ENCODE measurements around the gene MCF2. TPM values are rescaled to one million over a fixed set of nuclear protein-coding genes. Genes with fewer than 3 reads are reported as not detected.

Gene MCF2, protein sequence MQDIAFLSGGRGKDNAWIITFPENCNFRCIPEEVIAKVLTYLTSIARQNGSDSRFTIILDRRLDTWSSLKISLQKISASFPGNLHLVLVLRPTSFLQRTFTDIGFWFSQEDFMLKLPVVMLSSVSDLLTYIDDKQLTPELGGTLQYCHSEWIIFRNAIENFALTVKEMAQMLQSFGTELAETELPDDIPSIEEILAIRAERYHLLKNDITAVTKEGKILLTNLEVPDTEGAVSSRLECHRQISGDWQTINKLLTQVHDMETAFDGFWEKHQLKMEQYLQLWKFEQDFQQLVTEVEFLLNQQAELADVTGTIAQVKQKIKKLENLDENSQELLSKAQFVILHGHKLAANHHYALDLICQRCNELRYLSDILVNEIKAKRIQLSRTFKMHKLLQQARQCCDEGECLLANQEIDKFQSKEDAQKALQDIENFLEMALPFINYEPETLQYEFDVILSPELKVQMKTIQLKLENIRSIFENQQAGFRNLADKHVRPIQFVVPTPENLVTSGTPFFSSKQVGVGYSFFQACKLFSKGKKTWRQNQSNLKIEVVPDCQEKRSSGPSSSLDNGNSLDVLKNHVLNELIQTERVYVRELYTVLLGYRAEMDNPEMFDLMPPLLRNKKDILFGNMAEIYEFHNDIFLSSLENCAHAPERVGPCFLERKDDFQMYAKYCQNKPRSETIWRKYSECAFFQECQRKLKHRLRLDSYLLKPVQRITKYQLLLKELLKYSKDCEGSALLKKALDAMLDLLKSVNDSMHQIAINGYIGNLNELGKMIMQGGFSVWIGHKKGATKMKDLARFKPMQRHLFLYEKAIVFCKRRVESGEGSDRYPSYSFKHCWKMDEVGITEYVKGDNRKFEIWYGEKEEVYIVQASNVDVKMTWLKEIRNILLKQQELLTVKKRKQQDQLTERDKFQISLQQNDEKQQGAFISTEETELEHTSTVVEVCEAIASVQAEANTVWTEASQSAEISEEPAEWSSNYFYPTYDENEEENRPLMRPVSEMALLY
- 3.6 TPM in 2 replicates for total RNA-seq (2013; cell fraction: nucleolus; rRNA removed)
- total RNA-seq (2014; rRNA removed) (0.51 and 0.82 TPM in 2 replicates), total RNA-seq (2014; rRNA removed; fragmentation: Illumina TruSeq; extraction: Trizol) (0.49 and 0.97 TPM in 2 replicates), total RNA-seq (2021) (0.36 and 0.45 TPM in 2 replicates), polyA plus RNA-seq (2011; rRNA removed) (3.3 and 6.0 TPM in 2 replicates), polyA plus RNA-seq (2014; fragmentation: Illumina TruSeq; extraction: Trizol) (0.66 and 0.76 TPM in 2 replicates), polyA plus RNA-seq (2014; fragmentation: Nextera tagmentation; extraction: Ambion mirVana) (under 1 TPM; 0.24 to 0.31 TPM), polyA plus RNA-seq (2014; rRNA removed) (0.49 and 0.75 TPM in 2 replicates), polyA plus RNA-seq (2016; fragmentation: Nextera tagmentation; extraction: Ambion mirVana) (under 1 TPM; 0.07 to 0.08 TPM), polyA minus RNA-seq (2011; rRNA and poly(A)+ RNA removed) (0.77 and 1.2 TPM in 2 replicates), Bru-seq, nascent RNA (percentile 39 among the genes with signal in this experiment), BruChase-seq, experiment 1, labeled RNA remaining after a 6-hour chase (percentile 51 among the genes with signal in this experiment), BruChase-seq, experiment 2, labeled RNA remaining after a 2-hour chase (percentile 52 among the genes with signal in this experiment)
- 0.18 TPM for polyA plus RNA-seq (2011; ENCODE audit: low read depth)
- polyA plus RNA-seq (2011; cell fraction: cytosol; rRNA removed): 0.53 and 0.57 TPM in 2 replicates
- 6.7 and 8.6 TPM in 2 replicates for polyA plus RNA-seq (2011; cell fraction: nucleus; rRNA removed)
- 0.39 and 0.53 TPM in 2 replicates for polyA plus RNA-seq (2012)
- polyA minus RNA-seq (2011; cell fraction: cytosol; rRNA and poly(A)+ RNA removed): 0.27 and 0.42 TPM in 2 replicates
- 1.7 and 3.3 TPM in 2 replicates for polyA minus RNA-seq (2011; cell fraction: nucleus; rRNA and poly(A)+ RNA removed)
- long read RNA-seq, experiment 1: 0 reads
- long read RNA-seq, experiment 2, partial matches to known transcripts: 0 of 2 reads
- long read RNA-seq, experiment 2, other reads (novel, unspliced or antisense): 2 of 2 reads

DNA sequence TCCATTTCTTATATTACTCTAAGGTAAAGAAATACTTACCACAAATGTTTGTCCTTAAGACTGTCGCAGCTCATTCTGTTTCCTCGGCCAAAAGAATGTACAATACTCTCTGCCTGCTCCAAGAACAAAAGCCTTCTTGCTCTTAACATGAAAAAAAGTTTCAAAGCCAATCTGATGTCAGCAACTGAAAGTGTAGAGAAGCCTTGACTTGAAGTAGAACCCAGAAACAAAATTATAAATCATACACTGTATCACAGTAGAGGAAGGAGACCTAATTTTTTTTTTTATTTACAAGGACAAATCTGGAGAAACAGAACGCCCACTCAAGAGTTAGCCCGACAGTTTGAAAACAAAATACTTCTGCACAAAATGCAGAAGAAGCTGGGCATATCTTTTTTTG, at the start of gene MCF2:
MCF2 (minus strand) TSS at position 101 of the 400 bp plus-strand sequence. CDS start 56,423 bp downstream, outside the sequence.
- Histone ChIP-seq H3K4me3 (no peak within 1 kb of the TSS), H3K36me3 (ENCODE audit: control insufficient read depth in 2 of 2, insufficient read depth in 2 of 2, low read length in 1 of 2) (no peaks in the 10 kb centered on the region), H3K4me2 (ENCODE audit: control insufficient read depth, insufficient read depth) (no peak within 1 kb of the TSS), H4K20me1 (ENCODE audit: control insufficient read depth, insufficient read depth) (no peaks in the 10 kb centered on the region), H3K79me2 (ENCODE audit: control insufficient read depth, insufficient read depth, low read length) (no peaks in the 10 kb centered on the region), H3K4me1 (ENCODE audit: control insufficient read depth, insufficient read depth, low read length) (no peaks in the 10 kb centered on the region), H3K27ac (ENCODE audit: control insufficient read depth, insufficient read depth) (no peak within 1 kb of the TSS), H3K9ac (ENCODE audit: control insufficient read depth, insufficient read depth, low read length) (no peak within 1 kb of the TSS), H3K9me3 (replicated peaks; ENCODE audit: control insufficient read depth, insufficient read depth, low read length) (no peaks in the 10 kb centered on the region), H2AFZ (ENCODE audit: control insufficient read depth, low read depth, low read length) (no peak within 1 kb of the TSS), H3K27me3 (replicated peaks in 1 of 2; ENCODE audit: control insufficient read depth in 2 of 2, insufficient read depth in 2 of 2, low read length in 1 of 2) (no peaks in the 10 kb centered on the region)
- RAD21 ChIA-PET (ENCODE audit: unreplicated experiment): no interaction called here
- CTCF ChIA-PET: no interaction called here
- in situ Hi-C loops (cut with MboI): no loop called here
- BruUV-seq (replicated peaks): no TSS peak
- SMC1A ChIA-PET (ENCODE audit: uncharacterized antibody, unreplicated experiment): no interaction called here
- 39% methylated on average over 4 of the region's 4 CpGs for WGBS (ENCODE audit: insufficient coverage, insufficient replicate concordance, low lambda C conversion rate, missing lambda C conversion rate)
- POLR2A ChIA-PET: no interaction called here
- no peak for DNase-seq (ENCODE audit: low read depth, low spot score)
- no peak for ATAC-seq
- intact Hi-C loops (cut with micrococcal nuclease; ENCODE audit: unreplicated experiment): no loop called here
- no peak for FAIRE-seq
- no peak for TF ChIP-seq DPF2 (IDR thresholded peaks at IDR 0.05)
- no peak for TF ChIP-seq MYC (IDR thresholded peaks at IDR 0.05; ENCODE audit: insufficient read depth, insufficient read length, insufficient replicate concordance, low read length, severe bottlenecking)
- TF ChIP-seq WRNIP1 (IDR thresholded peaks at IDR 0.05; ENCODE audit: borderline replicate concordance, low read depth, low read length): no peak
- no peak for TF ChIP-seq NFIC (IDR thresholded peaks at IDR 0.05; ENCODE audit: low read depth, low read length)
- TF ChIP-seq, protein P1, sequence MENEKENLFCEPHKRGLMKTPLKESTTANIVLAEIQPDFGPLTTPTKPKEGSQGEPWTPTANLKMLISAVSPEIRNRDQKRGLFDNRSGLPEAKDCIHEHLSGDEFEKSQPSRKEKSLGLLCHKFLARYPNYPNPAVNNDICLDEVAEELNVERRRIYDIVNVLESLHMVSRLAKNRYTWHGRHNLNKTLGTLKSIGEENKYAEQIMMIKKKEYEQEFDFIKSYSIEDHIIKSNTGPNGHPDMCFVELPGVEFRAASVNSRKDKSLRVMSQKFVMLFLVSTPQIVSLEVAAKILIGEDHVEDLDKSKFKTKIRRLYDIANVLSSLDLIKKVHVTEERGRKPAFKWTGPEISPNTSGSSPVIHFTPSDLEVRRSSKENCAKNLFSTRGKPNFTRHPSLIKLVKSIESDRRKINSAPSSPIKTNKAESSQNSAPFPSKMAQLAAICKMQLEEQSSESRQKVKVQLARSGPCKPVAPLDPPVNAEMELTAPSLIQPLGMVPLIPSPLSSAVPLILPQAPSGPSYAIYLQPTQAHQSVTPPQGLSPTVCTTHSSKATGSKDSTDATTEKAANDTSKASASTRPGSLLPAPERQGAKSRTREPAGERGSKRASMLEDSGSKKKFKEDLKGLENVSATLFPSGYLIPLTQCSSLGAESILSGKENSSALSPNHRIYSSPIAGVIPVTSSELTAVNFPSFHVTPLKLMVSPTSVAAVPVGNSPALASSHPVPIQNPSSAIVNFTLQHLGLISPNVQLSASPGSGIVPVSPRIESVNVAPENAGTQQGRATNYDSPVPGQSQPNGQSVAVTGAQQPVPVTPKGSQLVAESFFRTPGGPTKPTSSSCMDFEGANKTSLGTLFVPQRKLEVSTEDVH (IDR thresholded peaks at IDR 0.05; ENCODE audit: low read depth, partially characterized antibody): no peak
- no peak for TF ChIP-seq POLR2AphosphoS5 (IDR thresholded peaks at IDR 0.05; ENCODE audit: low read length)
- TF ChIP-seq RCOR1 (conservative IDR thresholded peaks at IDR 0.05; ENCODE audit: low read depth, low read length): no peak
- no peak for TF ChIP-seq CBFB (IDR thresholded peaks at IDR 0.05; ENCODE audit: low read depth)
- no peak for TF ChIP-seq TCF3 (IDR thresholded peaks at IDR 0.05; ENCODE audit: borderline replicate concordance, insufficient read depth, low read depth, low read length)
- no peak for TF ChIP-seq SIX5 (IDR thresholded peaks at IDR 0.05; ENCODE audit: low read depth, low read length, severe bottlenecking)
- TF ChIP-seq, protein P2, sequence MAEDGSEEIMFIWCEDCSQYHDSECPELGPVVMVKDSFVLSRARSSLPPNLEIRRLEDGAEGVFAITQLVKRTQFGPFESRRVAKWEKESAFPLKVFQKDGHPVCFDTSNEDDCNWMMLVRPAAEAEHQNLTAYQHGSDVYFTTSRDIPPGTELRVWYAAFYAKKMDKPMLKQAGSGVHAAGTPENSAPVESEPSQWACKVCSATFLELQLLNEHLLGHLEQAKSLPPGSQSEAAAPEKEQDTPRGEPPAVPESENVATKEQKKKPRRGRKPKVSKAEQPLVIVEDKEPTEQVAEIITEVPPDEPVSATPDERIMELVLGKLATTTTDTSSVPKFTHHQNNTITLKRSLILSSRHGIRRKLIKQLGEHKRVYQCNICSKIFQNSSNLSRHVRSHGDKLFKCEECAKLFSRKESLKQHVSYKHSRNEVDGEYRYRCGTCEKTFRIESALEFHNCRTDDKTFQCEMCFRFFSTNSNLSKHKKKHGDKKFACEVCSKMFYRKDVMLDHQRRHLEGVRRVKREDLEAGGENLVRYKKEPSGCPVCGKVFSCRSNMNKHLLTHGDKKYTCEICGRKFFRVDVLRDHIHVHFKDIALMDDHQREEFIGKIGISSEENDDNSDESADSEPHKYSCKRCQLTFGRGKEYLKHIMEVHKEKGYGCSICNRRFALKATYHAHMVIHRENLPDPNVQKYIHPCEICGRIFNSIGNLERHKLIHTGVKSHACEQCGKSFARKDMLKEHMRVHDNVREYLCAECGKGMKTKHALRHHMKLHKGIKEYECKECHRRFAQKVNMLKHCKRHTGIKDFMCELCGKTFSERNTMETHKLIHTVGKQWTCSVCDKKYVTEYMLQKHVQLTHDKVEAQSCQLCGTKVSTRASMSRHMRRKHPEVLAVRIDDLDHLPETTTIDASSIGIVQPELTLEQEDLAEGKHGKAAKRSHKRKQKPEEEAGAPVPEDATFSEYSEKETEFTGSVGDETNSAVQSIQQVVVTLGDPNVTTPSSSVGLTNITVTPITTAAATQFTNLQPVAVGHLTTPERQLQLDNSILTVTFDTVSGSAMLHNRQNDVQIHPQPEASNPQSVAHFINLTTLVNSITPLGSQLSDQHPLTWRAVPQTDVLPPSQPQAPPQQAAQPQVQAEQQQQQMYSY (CRISPR knock-in tag; IDR thresholded peaks at IDR 0.05): no peak
